MCF 10A (cell line): ENCODE measurements around the gene POU3F1. TPM values are rescaled to one million over a fixed set of nuclear protein-coding genes. Genes with fewer than 3 reads are reported as not detected.
A peak's percentile ranks its signal among the peaks of the same experiment; 100 is the strongest.

Source experiments
- BruUV-seq: library from RNA; stranded (reverse); fragments of 400-500 nt; replicated peaks from 2 replicates; lab custom pipeline; 2021; lab: Mats Ljungman, UMichigan
- CTCF ChIA-PET: fragments of 300-600 bp; sonication (Branson Sonifier 250); formaldehyde crosslinking; extraction: SDS; loops from one replicate; lab custom pipeline; 2021; ENCODE audit warnings: antibody characterized with exemption, inconsistent platforms; lab: Yijun Ruan, JAX
- POLR2A ChIA-PET: fragments of 300-600, 350-650 bp; sonication (Branson Sonifier 250); formaldehyde crosslinking; extraction: SDS; loops from one replicate; lab custom pipeline; 2020; ENCODE audit warnings: antibody characterized with exemption, inconsistent platforms; lab: Yijun Ruan, JAX
- DNase-seq: peaks from one replicate; pipeline ENCODE4 v3.0.0-alpha.2; 2018; ENCODE audit not compliant: unreplicated experiment
- H3K27ac Mint-ChIP-seq: one replicate; pipeline ENCODE4 v1.8.0; 2022; ENCODE audit warnings: mild to moderate bottlenecking, low read depth, mixed read lengths; ENCODE audit not compliant: unreplicated experiment
- H3K27me3 Mint-ChIP-seq: one replicate; pipeline ENCODE4 v1.8.0; 2022; ENCODE audit warnings: mixed read lengths; ENCODE audit not compliant: insufficient read depth, unreplicated experiment
- H3K36me3 Mint-ChIP-seq: one replicate; pipeline ENCODE4 v1.8.0; 2022; ENCODE audit warnings: mild to moderate bottlenecking, moderate library complexity, mixed read lengths; ENCODE audit not compliant: insufficient read depth, unreplicated experiment
- H3K4me1 Mint-ChIP-seq: one replicate; pipeline ENCODE4 v1.8.0; 2022; ENCODE audit warnings: mixed read lengths; ENCODE audit not compliant: insufficient read depth, unreplicated experiment
- H3K4me3 Mint-ChIP-seq: one replicate; pipeline ENCODE4 v1.8.0; 2022; ENCODE audit warnings: mild to moderate bottlenecking, moderate library complexity, mixed read lengths; ENCODE audit not compliant: unreplicated experiment
- H3K9me3 Mint-ChIP-seq: one replicate; pipeline ENCODE4 v1.8.0; 2022; ENCODE audit warnings: mixed read lengths; ENCODE audit not compliant: unreplicated experiment
- intact Hi-C: fragments of 100-400 bp; cut with micrococcal nuclease; formaldehyde crosslinking; loops from 2 replicates; pipeline ENCODE4 v1.14.1; 2022
- microRNA-seq: library from miRNA; unstranded; fragments of <30 nt; microRNA quantifications from one replicate; pipeline ENCODE4 v1.2.0, GENCODE V29; 2022
- total RNA-seq: library from RNA; stranded (reverse); gene quantifications from 2 replicates; pipeline ENCODE4 v1.2.3, GENCODE V29; 2022
- TF ChIP-seq, protein P1 (sequence below): fragments of 200-600 bp; IDR thresholded peaks from one replicate; pipeline ENCODE4 v1.8.0; 2022; ENCODE audit warnings: antibody characterized with exemption, mild to moderate bottlenecking; ENCODE audit not compliant: unreplicated experiment

The POU3F1 gene
- total RNA-seq, 1 experiment from 2014 or later, result 0.14 TPM

DNA sequence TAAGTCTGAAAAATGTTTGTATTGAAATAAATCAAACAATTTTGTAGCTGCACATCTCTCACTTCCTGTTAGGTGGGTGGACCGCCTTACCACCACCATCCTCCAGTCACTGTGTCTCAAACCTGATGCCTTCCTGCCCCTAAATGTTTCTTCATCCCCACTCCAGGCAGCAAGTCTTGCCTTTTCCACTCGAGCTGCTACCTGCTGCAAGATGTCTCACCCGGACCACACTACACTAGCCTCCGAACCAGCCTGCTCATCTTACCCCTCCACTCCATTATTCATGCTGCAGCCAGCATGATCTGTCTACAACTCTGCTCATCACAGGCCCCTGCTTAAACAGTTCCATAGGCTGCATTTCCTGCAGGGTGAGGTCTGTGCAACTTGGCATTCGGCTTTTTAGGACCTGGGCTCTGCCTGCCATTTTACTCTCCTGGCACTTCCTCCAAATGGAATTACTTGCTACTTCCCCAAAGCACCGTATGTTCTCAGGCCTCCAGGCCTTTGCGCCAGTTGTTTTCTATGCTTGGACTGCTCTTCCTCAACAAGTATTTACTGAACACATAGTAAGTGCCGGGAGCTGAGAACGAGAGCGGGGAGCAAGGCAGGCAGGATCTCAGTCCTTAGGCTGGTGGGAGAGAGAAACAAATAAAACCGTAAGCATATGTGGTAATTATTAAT is 51.6 kb downstream of the POU3F1 start:
- H3K36me3 Mint-ChIP-seq, result peaks cover 33% of the 10 kb centered on the region
- no peaks in the 10 kb centered on the region for H3K9me3 Mint-ChIP-seq
- ChIA-PET POLR2A (no interaction called here), CTCF (interaction anchor here (0.8 to 6.3 kb wide), 3 partner anchors 7 to 21 kb away, joined by 3 to 63 read pairs (median 4); no protein-coding TSS in a partner anchor)
- no peak overlapping the region for H3K27ac Mint-ChIP-seq
- intact Hi-C loops, result no loop called here
- peaks cover 12% of the 10 kb centered on the region for H3K4me1 Mint-ChIP-seq
- no peak overlapping the region for H3K4me3 Mint-ChIP-seq
- DNase-seq, result no peak
- no peaks in the 10 kb centered on the region for H3K27me3 Mint-ChIP-seq
- TSS peak; percentile 13 for BruUV-seq
- TF ChIP-seq, protein P1, sequence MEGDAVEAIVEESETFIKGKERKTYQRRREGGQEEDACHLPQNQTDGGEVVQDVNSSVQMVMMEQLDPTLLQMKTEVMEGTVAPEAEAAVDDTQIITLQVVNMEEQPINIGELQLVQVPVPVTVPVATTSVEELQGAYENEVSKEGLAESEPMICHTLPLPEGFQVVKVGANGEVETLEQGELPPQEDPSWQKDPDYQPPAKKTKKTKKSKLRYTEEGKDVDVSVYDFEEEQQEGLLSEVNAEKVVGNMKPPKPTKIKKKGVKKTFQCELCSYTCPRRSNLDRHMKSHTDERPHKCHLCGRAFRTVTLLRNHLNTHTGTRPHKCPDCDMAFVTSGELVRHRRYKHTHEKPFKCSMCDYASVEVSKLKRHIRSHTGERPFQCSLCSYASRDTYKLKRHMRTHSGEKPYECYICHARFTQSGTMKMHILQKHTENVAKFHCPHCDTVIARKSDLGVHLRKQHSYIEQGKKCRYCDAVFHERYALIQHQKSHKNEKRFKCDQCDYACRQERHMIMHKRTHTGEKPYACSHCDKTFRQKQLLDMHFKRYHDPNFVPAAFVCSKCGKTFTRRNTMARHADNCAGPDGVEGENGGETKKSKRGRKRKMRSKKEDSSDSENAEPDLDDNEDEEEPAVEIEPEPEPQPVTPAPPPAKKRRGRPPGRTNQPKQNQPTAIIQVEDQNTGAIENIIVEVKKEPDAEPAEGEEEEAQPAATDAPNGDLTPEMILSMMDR, result no peak

Small RNAs within 50 kb of the gene (microRNA-seq; reads per million reads assigned to microRNA genes)
- 6.5 reads per million, percentile 41 among the genes with 10 or more reads in this experiment for gene MIR3659

Other genes with a start within 250 kb of the POU3F1 start
- gene C1orf122, start 239.0 kb downstream of the POU3F1 start, total RNA-seq, result 72.4 and 81.5 TPM in 2 replicates
- 40.4 and 41.5 TPM in 2 replicates for gene YRDC, start 238.6 kb downstream of the POU3F1 start, total RNA-seq
- 28.4 and 34.7 TPM in 2 replicates for gene MTF1, start 187.2 kb downstream of the POU3F1 start, total RNA-seq
- 4.7 and 5.9 TPM in 2 replicates for gene INPP5B, start 99.7 kb downstream of the POU3F1 start, total RNA-seq
- gene SF3A3, start 56.8 kb downstream of the POU3F1 start, total RNA-seq, result 55.6 and 61.7 TPM in 2 replicates
- gene FHL3, start 41.3 kb downstream of the POU3F1 start, total RNA-seq, result 13.5 and 18.8 TPM in 2 replicates
- 66.5 and 70.3 TPM in 2 replicates for gene UTP11, start 34.1 kb downstream of the POU3F1 start, total RNA-seq